ENCODE results near the gene CMIP. TPM values are rescaled to one million over a fixed set of nuclear protein-coding genes. Genes with fewer than 3 reads are reported as not detected.

The CMIP gene
- total RNA-seq, 1 experiment from 2014 or later, result 12.7 TPM

- Histone ChIP-seq H4K20me1 (ENCODE audit: insufficient read depth, low read depth, low read length) (peaks cover 44% of the 10 kb centered on the region; the same call in 1 of the 2 replicates), H3K4me2 (ENCODE audit: low read depth, low read length, poor library complexity, severe bottlenecking) (no peak overlapping the region), H3K27ac (ENCODE audit: low read length) (no peak overlapping the region), H3K4me1 (ENCODE audit: low read length) (peaks cover 11% of the 10 kb centered on the region), H3K4me3 (ENCODE audit: low read length) (no peak overlapping the region), H3K27me3 (ENCODE audit: low read length) (no peaks in the 10 kb centered on the region), H3K9me2 (replicated peaks; ENCODE audit: insufficient read depth, low read length) (no peaks in the 10 kb centered on the region), H2AFZ (ENCODE audit: low read length) (no peak overlapping the region), H3K9ac (ENCODE audit: low read length) (no peak overlapping the region), H3K79me2 (ENCODE audit: low read length) (no peaks in the 10 kb centered on the region), H3K36me3 (ENCODE audit: insufficient read depth, low read length) (no peaks in the 10 kb centered on the region), H3K9me3 (ENCODE audit: low read length) (no peaks in the 10 kb centered on the region)
- DNase-seq, result no peak
Observed at GRCh38 chr16:81513204-81514040, 68.8 kb downstream of the CMIP start.

GRCh38 chr16:81514041-81514559, 69.5 kb downstream of the CMIP start:
- Histone ChIP-seq H2AFZ (ENCODE audit: low read length) (no peak overlapping the region), H3K9ac (ENCODE audit: low read length) (no peak overlapping the region), H3K27me3 (ENCODE audit: low read length) (no peaks in the 10 kb centered on the region), H4K20me1 (ENCODE audit: insufficient read depth, low read depth, low read length) (peaks cover 40% of the 10 kb centered on the region; the same call in 1 of the 2 replicates), H3K79me2 (ENCODE audit: low read length) (no peaks in the 10 kb centered on the region), H3K9me2 (replicated peaks; ENCODE audit: insufficient read depth, low read length) (no peaks in the 10 kb centered on the region), H3K4me2 (ENCODE audit: low read depth, low read length, poor library complexity, severe bottlenecking) (no peak overlapping the region), H3K4me1 (ENCODE audit: low read length) (peaks cover 11% of the 10 kb centered on the region), H3K36me3 (ENCODE audit: insufficient read depth, low read length) (no peaks in the 10 kb centered on the region), H3K9me3 (ENCODE audit: low read length) (no peaks in the 10 kb centered on the region), H3K27ac (ENCODE audit: low read length) (no peak overlapping the region), H3K4me3 (ENCODE audit: low read length) (no peak overlapping the region)
- DNase-seq, result no peak

GRCh38 chr16:81514568-81515258, 70.1 kb downstream of the CMIP start:
- no peak overlapping the region for H3K4me3 ChIP-seq (ENCODE audit: low read length)
- H3K36me3 ChIP-seq (ENCODE audit: insufficient read depth, low read length), result no peaks in the 10 kb centered on the region
- no peak overlapping the region for H2AFZ ChIP-seq (ENCODE audit: low read length)
- no peak overlapping the region for H3K9ac ChIP-seq (ENCODE audit: low read length)
- H3K9me3 ChIP-seq (ENCODE audit: low read length), result no peaks in the 10 kb centered on the region
- H3K27me3 ChIP-seq (ENCODE audit: low read length), result no peaks in the 10 kb centered on the region
- no peak overlapping the region for H3K27ac ChIP-seq (ENCODE audit: low read length)
- peaks cover 11% of the 10 kb centered on the region for H3K4me1 ChIP-seq (ENCODE audit: low read length)
- H3K79me2 ChIP-seq (ENCODE audit: low read length), result no peaks in the 10 kb centered on the region
- H4K20me1 ChIP-seq (ENCODE audit: insufficient read depth, low read depth, low read length), result peaks cover 40% of the 10 kb centered on the region
- H3K9me2 ChIP-seq (replicated peaks; ENCODE audit: insufficient read depth, low read length), result no peaks in the 10 kb centered on the region
- no peak overlapping the region for H3K4me2 ChIP-seq (ENCODE audit: low read depth, low read length, poor library complexity, severe bottlenecking)
- no peak for DNase-seq

GRCh38 chr16:81515281-81515680, 70.7 kb downstream of the CMIP start:
- Histone ChIP-seq H3K9me3 (ENCODE audit: low read length) (no peaks in the 10 kb centered on the region), H3K4me2 (ENCODE audit: low read depth, low read length, poor library complexity, severe bottlenecking) (no peak overlapping the region), H3K27ac (ENCODE audit: low read length) (no peak overlapping the region), H4K20me1 (ENCODE audit: insufficient read depth, low read depth, low read length) (peaks cover 40% of the 10 kb centered on the region), H3K9me2 (replicated peaks; ENCODE audit: insufficient read depth, low read length) (no peaks in the 10 kb centered on the region), H3K36me3 (ENCODE audit: insufficient read depth, low read length) (no peaks in the 10 kb centered on the region), H3K4me1 (ENCODE audit: low read length) (peaks cover 11% of the 10 kb centered on the region), H3K79me2 (ENCODE audit: low read length) (no peaks in the 10 kb centered on the region), H3K27me3 (ENCODE audit: low read length) (no peaks in the 10 kb centered on the region), H3K4me3 (ENCODE audit: low read length) (no peak overlapping the region), H3K9ac (ENCODE audit: low read length) (no peak overlapping the region), H2AFZ (ENCODE audit: low read length) (no peak overlapping the region)
- no peak for DNase-seq

- H3K27ac ChIP-seq (ENCODE audit: low read length), result no peak overlapping the region
- no peak overlapping the region for H3K9ac ChIP-seq (ENCODE audit: low read length)
- no peaks in the 10 kb centered on the region for H3K9me3 ChIP-seq (ENCODE audit: low read length)
- H3K79me2 ChIP-seq (ENCODE audit: low read length), result no peaks in the 10 kb centered on the region
- no peak for DNase-seq
- peaks cover 11% of the 10 kb centered on the region for H3K4me1 ChIP-seq (ENCODE audit: low read length)
- no peak overlapping the region for H2AFZ ChIP-seq (ENCODE audit: low read length)
- no peaks in the 10 kb centered on the region for H3K27me3 ChIP-seq (ENCODE audit: low read length)
- H4K20me1 ChIP-seq (ENCODE audit: insufficient read depth, low read depth, low read length), result peaks cover 39% of the 10 kb centered on the region
- no peak overlapping the region for H3K4me3 ChIP-seq (ENCODE audit: low read length)
- H3K9me2 ChIP-seq (replicated peaks; ENCODE audit: insufficient read depth, low read length), result no peaks in the 10 kb centered on the region
- H3K4me2 ChIP-seq (ENCODE audit: low read depth, low read length, poor library complexity, severe bottlenecking), result no peak overlapping the region
- no peaks in the 10 kb centered on the region for H3K36me3 ChIP-seq (ENCODE audit: insufficient read depth, low read length)
Observed at GRCh38 chr16:81515721-81516120, 71.1 kb downstream of the CMIP start.

GRCh38 chr16:81516478-81517149, 72.0 kb downstream of the CMIP start:
- Histone ChIP-seq H3K4me3 (ENCODE audit: low read length) (no peak overlapping the region), H3K4me1 (ENCODE audit: low read length) (peaks cover 11% of the 10 kb centered on the region), H3K79me2 (ENCODE audit: low read length) (no peaks in the 10 kb centered on the region), H4K20me1 (ENCODE audit: insufficient read depth, low read depth, low read length) (peaks cover 40% of the 10 kb centered on the region), H3K9ac (ENCODE audit: low read length) (no peak overlapping the region), H2AFZ (ENCODE audit: low read length) (no peak overlapping the region), H3K9me2 (replicated peaks; ENCODE audit: insufficient read depth, low read length) (no peaks in the 10 kb centered on the region), H3K27me3 (ENCODE audit: low read length) (no peaks in the 10 kb centered on the region), H3K9me3 (ENCODE audit: low read length) (no peaks in the 10 kb centered on the region), H3K27ac (ENCODE audit: low read length) (no peak overlapping the region), H3K36me3 (ENCODE audit: insufficient read depth, low read length) (no peaks in the 10 kb centered on the region), H3K4me2 (ENCODE audit: low read depth, low read length, poor library complexity, severe bottlenecking) (no peak overlapping the region)
- no peak for DNase-seq

- H3K36me3 ChIP-seq (ENCODE audit: insufficient read depth, low read length), result no peaks in the 10 kb centered on the region
- no peaks in the 10 kb centered on the region for H3K27me3 ChIP-seq (ENCODE audit: low read length)
- peaks cover 45% of the 10 kb centered on the region for H4K20me1 ChIP-seq (ENCODE audit: insufficient read depth, low read depth, low read length)
- H2AFZ ChIP-seq (ENCODE audit: low read length), result no peak overlapping the region
- no peak overlapping the region for H3K27ac ChIP-seq (ENCODE audit: low read length)
- H3K9ac ChIP-seq (ENCODE audit: low read length), result no peak overlapping the region
- no peak for DNase-seq
- no peak overlapping the region for H3K4me2 ChIP-seq (ENCODE audit: low read depth, low read length, poor library complexity, severe bottlenecking)
- no peaks in the 10 kb centered on the region for H3K9me2 ChIP-seq (replicated peaks; ENCODE audit: insufficient read depth, low read length)
- no peak overlapping the region for H3K4me3 ChIP-seq (ENCODE audit: low read length)
- no peaks in the 10 kb centered on the region for H3K9me3 ChIP-seq (ENCODE audit: low read length)
- peaks cover 11% of the 10 kb centered on the region for H3K4me1 ChIP-seq (ENCODE audit: low read length)
- no peaks in the 10 kb centered on the region for H3K79me2 ChIP-seq (ENCODE audit: low read length)
Observed at GRCh38 chr16:81517150-81517499, 72.5 kb downstream of the CMIP start.
